Glutamatergic neuron (in vitro differentiated cells): Measurements from ENCODE around the gene PLK2. TPM values are rescaled to one million over a fixed set of nuclear protein-coding genes. Genes with fewer than 3 reads are reported as not detected.

Experiments used
- DNase-seq: peaks from one replicate; pipeline ENCODE4 v3.0.0; 2022
- H3K27ac Mint-ChIP-seq: one replicate; pipeline ENCODE4 v1.8.0; 2020; ENCODE audit warnings: mild to moderate bottlenecking, mixed read lengths, inconsistent platforms; ENCODE audit not compliant: unreplicated experiment
- H3K27me3 Mint-ChIP-seq: one replicate; pipeline ENCODE4 v1.8.0; 2020; ENCODE audit warnings: mild to moderate bottlenecking, moderate library complexity, mixed read lengths, inconsistent platforms; ENCODE audit not compliant: unreplicated experiment
- H3K36me3 Mint-ChIP-seq: one replicate; pipeline ENCODE4 v1.8.0; 2020; ENCODE audit warnings: mild to moderate bottlenecking, mixed read lengths, inconsistent platforms; ENCODE audit not compliant: unreplicated experiment
- H3K4me1 Mint-ChIP-seq: one replicate; pipeline ENCODE4 v1.8.0; 2020; ENCODE audit warnings: mild to moderate bottlenecking, low read depth, mixed read lengths, inconsistent platforms; ENCODE audit not compliant: unreplicated experiment
- H3K4me3 Mint-ChIP-seq: one replicate; pipeline ENCODE4 v1.8.0; 2020; ENCODE audit warnings: mild to moderate bottlenecking, mixed read lengths, inconsistent platforms; ENCODE audit not compliant: unreplicated experiment
- H3K9me3 Mint-ChIP-seq: one replicate; pipeline ENCODE4 v1.8.0; 2020; ENCODE audit warnings: mild to moderate bottlenecking, moderate library complexity, mixed read lengths, inconsistent platforms; ENCODE audit not compliant: unreplicated experiment
- CTCF ChIP-seq: fragments of 200-600 bp; sonication (generic); IDR thresholded peaks from one replicate; pipeline ENCODE4 v1.5.0; 2021; ENCODE audit not compliant: partially characterized antibody, unreplicated experiment
- total RNA-seq: library from RNA; stranded (reverse); fragmentation: NEBNext Ultra II Directional; extraction: Animal tissue kit (Norgen Biotek cat#: 25700); gene quantifications from one replicate; pipeline ENCODE4 v1.2.1, GENCODE V29; 2021; ENCODE audit not compliant: unreplicated experiment

PLK2 gene
- total RNA-seq, 1 donor from 2014 or later, result 7.8 TPM

DNA sequence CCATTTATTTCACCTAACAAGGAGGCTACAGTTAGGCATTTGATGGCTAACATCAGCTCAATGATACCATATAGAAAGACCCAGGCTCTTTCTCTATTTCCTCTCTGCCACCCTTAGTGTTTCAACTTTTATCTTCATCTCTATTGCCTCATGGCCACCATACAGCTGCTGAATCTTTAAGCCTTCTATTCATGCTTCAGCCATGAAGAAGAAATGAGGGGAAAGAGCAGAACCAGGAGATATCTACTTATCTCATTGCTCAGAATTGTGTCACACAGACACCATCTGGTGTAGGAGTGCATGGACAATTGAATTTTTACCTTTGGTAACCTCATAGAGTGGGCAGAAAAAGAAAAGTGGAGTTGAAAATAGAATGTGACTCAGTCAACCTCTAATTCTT, 38.0 kb upstream of the PLK2 start:
- Mint-ChIP-seq H3K36me3 (no peaks in the 10 kb centered on the region), H3K4me3 (no peak overlapping the region), H3K27ac (no peak overlapping the region), H3K27me3 (no peaks in the 10 kb centered on the region), H3K4me1 (no peaks in the 10 kb centered on the region), H3K9me3 (no peaks in the 10 kb centered on the region)
- no peak for DNase-seq
- no peak for TF ChIP-seq CTCF

GRCh38 chr5:58497386-58497785, 37.5 kb upstream of the PLK2 start:
- Mint-ChIP-seq H3K27ac (no peak overlapping the region), H3K27me3 (no peaks in the 10 kb centered on the region), H3K9me3 (no peaks in the 10 kb centered on the region), H3K36me3 (no peaks in the 10 kb centered on the region), H3K4me1 (no peaks in the 10 kb centered on the region), H3K4me3 (no peak overlapping the region)
- no peak for TF ChIP-seq CTCF
- DNase-seq, result no peak

DNA sequence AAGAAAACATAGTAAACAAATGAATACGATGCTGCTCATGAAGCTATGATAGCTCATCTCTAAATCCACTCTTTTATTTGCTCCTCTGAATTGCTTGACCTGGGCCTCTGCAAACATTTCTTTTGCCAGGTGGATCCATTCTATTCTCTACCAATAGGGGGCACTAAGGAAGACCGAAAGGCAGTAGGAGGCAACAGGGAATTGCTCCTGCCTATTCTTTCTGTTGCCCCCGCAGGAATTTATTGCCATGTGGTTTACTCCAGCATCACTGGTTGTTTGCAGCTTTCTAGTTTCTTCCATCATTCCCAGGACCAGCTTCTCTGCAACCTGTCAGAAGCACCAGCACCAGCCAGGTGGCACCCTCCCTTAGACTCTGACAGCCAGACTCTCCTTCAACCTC, 36.6 kb upstream of the PLK2 start:
- peak; percentile 39 for TF ChIP-seq CTCF
- Mint-ChIP-seq H3K27ac (no peak overlapping the region), H3K4me3 (no peak overlapping the region), H3K4me1 (no peaks in the 10 kb centered on the region), H3K36me3 (no peaks in the 10 kb centered on the region), H3K27me3 (no peaks in the 10 kb centered on the region), H3K9me3 (no peaks in the 10 kb centered on the region)
- DNase-seq, result no peak

- no peaks in the 10 kb centered on the region for H3K36me3 Mint-ChIP-seq
- H3K9me3 Mint-ChIP-seq, result no peaks in the 10 kb centered on the region
- no peak for TF ChIP-seq CTCF
- H3K4me1 Mint-ChIP-seq, result no peaks in the 10 kb centered on the region
- no peaks in the 10 kb centered on the region for H3K27me3 Mint-ChIP-seq
- H3K4me3 Mint-ChIP-seq, result no peak overlapping the region
- DNase-seq, result no peak
- H3K27ac Mint-ChIP-seq, result no peak overlapping the region
Measured at GRCh38 chr5:58493141-58493540, 33.3 kb upstream of the PLK2 start.

GRCh38 chr5:58491216-58491892, 31.5 kb upstream of the PLK2 start, which contains the start of gene GAPT:
GAPT (plus strand) TSS chr5:58491435; CDS start chr5:58494537, 3,102 bp downstream.
- TF ChIP-seq CTCF, result no peak
- H3K27ac Mint-ChIP-seq, result no peak within 1 kb of the TSS
- no peak for DNase-seq
- no peaks in the 10 kb centered on the region for H3K9me3 Mint-ChIP-seq
- no peaks in the 10 kb centered on the region for H3K4me1 Mint-ChIP-seq
- no peaks in the 10 kb centered on the region for H3K36me3 Mint-ChIP-seq
- H3K27me3 Mint-ChIP-seq, result no peaks in the 10 kb centered on the region
- H3K4me3 Mint-ChIP-seq, result no peak within 1 kb of the TSS
